DMS53 treated with DMSO at 0.1 percent for 48 hours (cell line): ENCODE results near the gene NOC2L.
"Not testable (repeated sequence)": the region's sequence is repeated elsewhere in the genome, so short reads cannot be mapped to it uniquely, and the experiment has no call there.

Experiments used
- DNase-seq: peaks from one replicate; lab custom pipeline; 2025; ENCODE audit not compliant: unreplicated experiment; lab: John Stamatoyannopoulos, UW

NOC2L gene

GRCh38 chr1:963746-964525, 4.9 kb upstream of the NOC2L start:
- DNase-seq = no peak

DNA sequence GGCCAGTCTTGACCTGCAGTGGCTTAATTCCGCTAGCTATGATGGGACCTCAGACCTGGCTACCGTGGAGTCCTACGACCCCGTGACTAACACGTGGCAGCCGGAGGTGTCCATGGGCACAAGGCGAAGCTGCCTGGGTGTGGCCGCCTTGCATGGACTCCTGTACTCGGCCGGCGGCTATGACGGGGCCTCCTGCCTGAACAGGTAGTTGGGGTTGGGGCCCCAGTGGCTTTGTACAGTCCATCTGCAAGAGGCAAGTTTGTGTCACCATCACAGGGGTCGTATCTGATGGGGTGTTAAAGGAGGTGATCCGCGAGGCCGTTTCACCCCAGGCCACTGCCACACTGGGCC, 4.2 kb upstream of the NOC2L start:
- no peak for DNase-seq

DNA sequence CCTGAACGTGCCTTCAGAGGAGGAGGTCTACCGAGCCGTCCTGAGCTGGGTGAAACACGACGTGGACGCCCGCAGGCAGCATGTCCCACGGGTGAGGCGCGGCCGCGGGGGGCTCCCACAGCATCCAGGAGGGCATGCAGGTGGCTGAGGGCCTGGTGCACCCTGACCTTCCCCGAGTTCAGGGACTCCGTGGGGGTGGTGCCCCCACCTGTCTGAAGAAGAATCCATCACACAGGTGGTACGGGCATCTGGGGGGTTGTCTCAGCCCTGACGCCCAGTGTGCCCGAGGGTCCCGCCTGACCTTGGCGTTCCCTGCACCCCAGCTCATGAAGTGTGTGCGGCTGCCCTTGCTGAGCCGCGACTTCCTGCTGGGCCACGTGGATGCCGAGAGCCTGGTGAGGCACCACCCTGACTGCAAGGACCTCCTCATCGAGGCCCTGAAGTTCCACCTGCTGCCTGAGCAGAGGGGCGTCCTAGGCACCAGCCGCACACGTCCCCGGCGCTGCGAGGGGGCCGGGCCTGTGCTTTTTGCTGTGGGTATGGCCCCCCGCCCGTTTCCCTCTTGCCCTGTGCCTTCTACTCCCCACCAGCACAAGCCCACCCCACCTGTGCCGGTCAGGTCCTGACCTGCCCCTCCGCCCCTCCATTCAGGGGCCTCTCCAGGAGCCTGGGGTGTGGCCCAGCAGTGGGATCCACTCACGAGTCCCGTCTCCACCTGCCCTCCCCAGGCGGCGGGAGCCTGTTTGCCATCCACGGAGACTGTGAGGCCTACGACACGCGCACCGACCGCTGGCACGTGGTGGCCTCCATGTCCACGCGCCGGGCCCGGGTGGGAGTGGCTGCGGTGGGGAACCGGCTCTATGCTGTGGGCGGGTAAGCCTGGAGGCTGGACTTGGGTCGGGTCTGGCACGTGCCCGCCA, 3.6 kb upstream of the NOC2L start:
- DNase-seq = no peak

DNA sequence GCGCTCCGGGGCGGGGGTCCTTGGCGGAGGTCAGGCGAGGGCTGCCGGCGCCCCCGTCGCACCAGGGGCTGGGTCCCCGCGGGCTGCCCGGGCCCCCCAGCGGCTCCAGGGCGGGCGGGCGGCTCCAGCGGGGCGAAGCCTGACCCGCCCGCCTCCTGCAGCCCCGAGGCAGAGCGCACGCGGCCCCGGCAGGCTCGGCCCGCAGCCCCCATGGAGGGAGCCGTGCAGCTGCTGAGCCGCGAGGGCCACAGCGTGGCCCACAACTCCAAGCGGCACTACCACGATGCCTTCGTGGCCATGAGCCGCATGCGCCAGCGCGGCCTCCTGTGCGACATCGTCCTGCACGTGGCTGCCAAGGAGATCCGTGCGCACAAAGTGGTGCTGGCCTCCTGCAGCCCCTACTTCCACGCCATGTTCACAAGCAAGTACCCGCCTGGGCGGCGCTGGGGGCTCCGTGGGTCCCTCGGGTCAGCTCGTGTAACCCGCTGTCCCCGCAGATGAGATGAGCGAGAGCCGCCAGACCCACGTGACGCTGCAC, 2.1 kb upstream of the NOC2L start:
- no peak for DNase-seq

- peak; percentile 28 for DNase-seq
These were observed 1.5 kb upstream of the NOC2L start, which contains the start of gene KLHL17 for GRCh38 chr1:960363-961131. Gene KLHL17, plus strand, starts transcription at chr1:960584. Its CDS starts 110 bp downstream, at chr1:960694.

DNA sequence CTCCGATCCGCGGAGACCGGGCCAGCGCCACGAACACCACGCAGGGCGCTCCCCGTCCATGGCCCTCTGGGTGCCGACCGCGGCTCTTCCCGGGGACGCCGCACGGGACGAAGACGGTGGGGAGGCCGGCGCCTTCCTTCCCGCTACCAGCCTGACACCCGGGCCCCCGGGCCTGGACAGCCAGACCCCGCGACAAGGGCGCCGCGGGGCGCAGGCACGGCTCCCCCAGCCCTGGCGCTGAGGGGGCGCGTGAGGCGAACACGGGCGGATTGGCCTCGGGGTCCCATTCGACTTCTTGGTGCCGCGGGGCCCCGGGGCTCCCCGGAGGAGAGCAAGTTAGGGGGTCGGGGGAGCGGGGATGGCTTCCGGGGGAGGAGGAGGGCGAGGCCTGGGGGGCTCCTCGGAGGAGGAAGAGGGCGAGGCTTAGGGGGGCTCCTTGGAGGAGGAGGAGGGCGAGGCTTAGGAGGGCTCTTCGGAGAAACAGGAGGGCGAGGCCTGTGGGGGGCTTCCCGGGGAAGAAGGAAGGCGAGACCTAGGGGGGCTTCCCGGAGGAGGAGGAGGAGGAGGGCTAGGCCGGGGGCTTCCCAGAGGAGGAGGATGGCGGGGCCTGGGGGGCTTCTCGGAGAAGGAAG, 791 bp upstream of the NOC2L start:
- DNase-seq = no peak

- no peak for DNase-seq
These were observed 2.4 kb downstream of the NOC2L start for GRCh38 chr1:956636-957035.

- DNase-seq = no peak
These were observed 3.6 kb downstream of the NOC2L start for GRCh38 chr1:955474-955873.

GRCh38 chr1:954927-955326, 4.1 kb downstream of the NOC2L start:
- no peak for DNase-seq

DNA sequence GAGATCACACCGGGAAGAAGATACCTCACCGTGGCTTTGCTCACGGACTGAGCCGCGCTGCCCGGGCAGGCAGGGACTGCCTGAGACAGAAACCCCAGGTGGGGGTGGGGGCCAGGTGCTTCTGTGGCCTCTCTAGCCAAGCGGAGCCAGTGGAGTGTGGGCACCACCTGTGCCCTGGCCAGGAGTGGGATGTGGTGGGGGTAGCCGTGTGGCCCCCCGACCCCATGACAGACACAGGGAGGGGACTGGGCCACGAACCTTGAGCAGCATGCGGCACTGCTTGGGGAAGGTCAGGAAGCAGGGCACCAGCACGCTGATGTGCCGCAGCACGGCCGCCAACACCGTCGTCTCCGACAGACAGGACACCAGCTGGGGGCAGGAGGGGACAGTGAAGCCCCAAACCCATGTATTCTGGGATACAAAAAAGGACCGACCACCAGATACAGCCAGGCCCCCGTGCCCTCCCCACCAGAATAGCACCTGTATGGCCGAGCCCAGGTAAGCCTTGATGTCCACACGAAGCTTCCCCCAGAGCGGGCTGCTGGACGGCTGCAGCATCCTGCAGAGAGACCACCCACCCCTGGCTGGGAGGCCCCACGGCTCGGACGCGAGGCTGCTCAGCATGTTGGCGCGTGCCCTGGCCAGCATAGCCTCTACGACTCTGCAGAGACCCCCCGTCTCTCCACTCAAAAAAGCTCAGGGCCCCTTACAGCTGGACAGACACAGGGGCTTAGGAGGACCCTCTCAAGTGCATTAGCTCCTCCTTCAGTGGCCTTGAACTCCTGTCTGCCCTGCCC, 5.3 kb downstream of the NOC2L start:
- no peak for DNase-seq

- DNase-seq = no peak
These were observed 6.5 kb downstream of the NOC2L start for GRCh38 chr1:952603-953002.

DNA sequence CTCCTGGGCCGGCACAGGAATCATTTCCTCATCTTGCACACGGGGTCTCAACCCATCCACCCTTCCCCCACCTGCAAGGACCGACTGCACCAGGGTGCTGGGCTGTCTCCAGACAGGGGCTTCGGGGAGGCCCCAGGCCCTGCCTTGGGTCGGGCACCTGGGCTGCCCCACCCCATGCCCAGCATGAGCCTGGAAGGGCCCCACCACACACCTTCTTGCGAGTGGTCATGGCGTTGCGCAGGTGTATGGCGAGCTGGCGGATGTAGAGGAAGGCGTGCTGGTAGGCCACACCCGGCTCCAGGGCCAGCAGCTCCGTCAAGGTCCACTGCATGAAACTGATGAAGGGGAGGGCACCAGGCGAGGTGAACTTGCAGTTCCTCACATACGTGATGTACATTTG, 6.9 kb downstream of the NOC2L start:
- no peak for DNase-seq

DNA sequence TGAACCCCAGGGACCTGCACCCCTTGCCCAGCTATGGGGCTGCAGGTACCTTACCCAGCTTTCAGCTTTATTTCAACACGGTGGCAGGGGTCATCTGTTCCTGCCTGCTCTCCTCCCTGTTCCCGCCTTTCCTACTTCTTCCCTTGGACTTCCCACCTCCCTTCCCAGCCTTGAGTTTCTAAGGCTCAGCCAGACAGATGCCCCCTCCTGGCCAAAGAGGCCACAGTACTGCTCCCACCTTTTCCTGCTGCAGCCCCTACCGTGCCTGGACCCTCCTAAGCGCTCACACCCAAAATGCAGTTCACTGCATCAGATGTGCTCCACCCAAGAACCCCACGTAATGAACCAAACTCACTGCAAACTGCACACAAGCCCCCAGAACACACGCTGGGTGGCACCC, 7.7 kb downstream of the NOC2L start:
- no peak for DNase-seq

DNA sequence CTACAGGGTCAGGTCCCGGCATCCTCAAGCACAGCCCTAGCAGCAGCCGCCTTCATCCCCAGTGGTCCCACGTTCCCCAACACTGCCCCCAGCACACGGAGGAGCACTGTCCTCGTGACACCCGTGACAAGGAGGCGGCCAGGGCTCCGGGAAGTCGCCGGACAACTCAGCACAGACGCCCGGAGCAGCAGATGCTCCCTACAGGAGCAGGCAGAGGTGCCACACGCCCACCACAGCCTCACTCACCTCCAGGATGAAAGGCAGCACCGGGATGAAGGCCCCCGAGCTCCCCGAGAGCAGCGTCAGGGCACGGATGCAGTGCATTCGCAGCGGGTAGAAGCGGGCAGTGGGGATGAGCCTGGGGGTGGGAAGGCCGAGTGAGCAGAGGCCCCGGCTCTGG, 8.2 kb downstream of the NOC2L start:
- DNase-seq = no peak

- DNase-seq = no peak
These were observed 8.8 kb downstream of the NOC2L start for GRCh38 chr1:950268-950667.

- no peak for DNase-seq
These were observed 11.1 kb downstream of the NOC2L start for GRCh38 chr1:947958-948357.

GRCh38 chr1:946811-947210, 12.2 kb downstream of the NOC2L start:
- DNase-seq = not testable (repeated sequence)

DNA sequence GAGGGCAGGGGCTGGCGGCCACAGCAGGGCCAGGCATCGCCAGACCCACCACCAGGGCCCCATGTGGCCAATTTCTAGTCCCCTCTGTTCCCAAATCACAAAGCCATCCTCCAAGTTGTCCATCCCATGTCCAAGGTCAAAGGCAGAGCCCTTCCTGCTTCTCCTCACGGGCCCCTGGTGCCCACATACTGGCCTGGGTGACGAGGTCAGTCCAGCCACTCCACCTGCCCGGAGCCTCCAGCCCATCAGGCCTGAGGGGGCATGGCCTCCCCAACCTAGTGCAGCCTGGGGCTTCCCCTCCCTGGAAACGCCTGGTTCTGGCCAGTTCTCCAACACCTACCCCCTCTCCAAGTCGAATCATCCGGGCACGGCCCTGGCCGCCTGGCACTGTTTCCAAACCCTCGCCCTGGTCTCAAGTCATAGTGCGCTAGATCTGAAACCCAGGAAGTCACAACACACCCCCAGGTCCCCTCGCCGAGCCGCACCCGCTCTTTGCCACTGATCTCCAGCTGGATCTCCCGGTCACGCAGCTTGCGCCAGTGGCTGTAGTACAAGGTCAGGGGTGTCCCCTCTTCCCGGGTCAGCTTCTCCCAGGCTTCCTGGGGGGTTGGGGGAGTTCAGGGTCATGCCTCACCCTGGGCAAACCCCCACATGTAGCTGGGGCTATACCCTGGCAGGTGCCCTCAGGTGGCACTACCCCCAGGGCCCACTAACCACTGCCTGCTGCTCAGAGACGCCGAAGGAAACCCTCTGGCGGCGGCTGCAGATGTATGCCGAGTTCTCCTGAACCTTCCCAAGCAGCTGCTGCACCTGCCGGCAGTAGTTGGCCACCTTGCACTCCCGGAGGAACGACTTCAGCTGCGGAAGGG, 13.1 kb downstream of the NOC2L start:
- DNase-seq = no peak
